NB4 (cell line): ENCODE measurements around the gene NSF.
"Not testable (repeated sequence)": the region's sequence is repeated elsewhere in the genome, so short reads cannot be mapped to it uniquely, and the experiment has no call there.

ENCODE experiments used
- MAX ChIP-seq: IDR thresholded peaks from 2 replicates; pipeline ENCODE4 v1.6.1; 2011; ENCODE audit warnings: low read depth, low read length
- MYC ChIP-seq: IDR thresholded peaks from 2 replicates; pipeline ENCODE4 v1.6.1; 2011; ENCODE audit warnings: low read depth, low read length
- POLR2A ChIP-seq: IDR thresholded peaks from 2 replicates; pipeline ENCODE4 v1.6.1; 2011; ENCODE audit warnings: mild to moderate bottlenecking; ENCODE audit not compliant: insufficient read length; ENCODE audit errors: extremely low read depth
- TF ChIP-seq, protein P1 (sequence below): IDR thresholded peaks from one replicate; pipeline ENCODE4 v1.5.1; 2012; ENCODE audit warnings: low read depth, low read length

DNA sequence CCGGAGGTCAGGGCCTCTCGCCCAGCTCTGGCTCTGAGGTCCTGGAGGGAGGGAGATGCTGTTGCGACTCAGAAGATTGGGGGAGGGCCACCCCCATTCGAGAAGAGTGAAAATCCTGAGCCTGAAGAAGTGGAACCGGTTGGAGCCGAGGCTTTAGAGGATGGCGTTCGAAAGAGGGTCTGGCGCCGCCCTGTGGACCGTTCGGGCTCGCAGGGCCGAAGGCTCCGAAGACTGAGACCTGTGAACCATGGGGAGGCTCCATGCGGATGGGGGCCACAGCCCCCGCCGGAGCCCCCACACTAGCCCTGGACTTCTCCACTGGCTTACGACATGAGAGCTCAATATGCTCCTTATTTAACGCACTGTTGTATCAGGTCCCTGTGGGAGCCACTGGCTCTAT lies 31.3 kb upstream of the NSF start:
- TF ChIP-seq, protein P1, sequence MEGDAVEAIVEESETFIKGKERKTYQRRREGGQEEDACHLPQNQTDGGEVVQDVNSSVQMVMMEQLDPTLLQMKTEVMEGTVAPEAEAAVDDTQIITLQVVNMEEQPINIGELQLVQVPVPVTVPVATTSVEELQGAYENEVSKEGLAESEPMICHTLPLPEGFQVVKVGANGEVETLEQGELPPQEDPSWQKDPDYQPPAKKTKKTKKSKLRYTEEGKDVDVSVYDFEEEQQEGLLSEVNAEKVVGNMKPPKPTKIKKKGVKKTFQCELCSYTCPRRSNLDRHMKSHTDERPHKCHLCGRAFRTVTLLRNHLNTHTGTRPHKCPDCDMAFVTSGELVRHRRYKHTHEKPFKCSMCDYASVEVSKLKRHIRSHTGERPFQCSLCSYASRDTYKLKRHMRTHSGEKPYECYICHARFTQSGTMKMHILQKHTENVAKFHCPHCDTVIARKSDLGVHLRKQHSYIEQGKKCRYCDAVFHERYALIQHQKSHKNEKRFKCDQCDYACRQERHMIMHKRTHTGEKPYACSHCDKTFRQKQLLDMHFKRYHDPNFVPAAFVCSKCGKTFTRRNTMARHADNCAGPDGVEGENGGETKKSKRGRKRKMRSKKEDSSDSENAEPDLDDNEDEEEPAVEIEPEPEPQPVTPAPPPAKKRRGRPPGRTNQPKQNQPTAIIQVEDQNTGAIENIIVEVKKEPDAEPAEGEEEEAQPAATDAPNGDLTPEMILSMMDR: not testable (repeated sequence)
- TF ChIP-seq POLR2A, MAX, MYC: not testable (repeated sequence)
